DMS53 (cell line): ENCODE measurements around the gene CAMSAP2.

ENCODE experiments used
- DNase-seq: peaks from one replicate; lab custom pipeline; 2025; lab: John Stamatoyannopoulos, UW

CAMSAP2 gene

GRCh38 chr1:200885623-200886402 lies 147.1 kb downstream of the CAMSAP2 start:
- DNase-seq = no peak

DNA sequence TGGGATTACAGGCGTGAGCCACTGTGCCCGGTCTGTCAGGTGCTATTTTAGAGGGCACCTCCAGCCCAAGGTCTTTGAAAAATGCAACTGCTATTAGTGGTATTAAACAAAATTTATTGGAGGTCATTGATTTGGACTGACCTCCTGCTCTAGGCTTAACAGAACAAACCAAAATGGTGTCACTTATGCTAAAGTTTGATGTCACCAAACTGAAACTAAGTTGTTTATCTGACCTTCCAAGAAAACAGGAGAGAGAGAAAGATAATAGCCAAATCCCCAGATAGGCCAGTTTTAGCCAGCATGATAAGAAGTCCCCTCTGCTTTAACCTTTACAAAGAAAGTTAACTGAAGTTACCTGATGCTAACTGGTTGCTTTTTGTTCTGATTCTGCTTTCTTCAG lies 147.9 kb downstream of the CAMSAP2 start:
- DNase-seq = no peak

GRCh38 chr1:200887036-200887435 lies 148.3 kb downstream of the CAMSAP2 start:
- no peak for DNase-seq

- no peak for DNase-seq
Measured at GRCh38 chr1:200887772-200888348, 149.2 kb downstream of the CAMSAP2 start.

GRCh38 chr1:200888349-200888838 lies 149.7 kb downstream of the CAMSAP2 start:
- peak; percentile 21 for DNase-seq

GRCh38 chr1:200889571-200889970 lies 150.9 kb downstream of the CAMSAP2 start:
- DNase-seq = no peak

- DNase-seq = no peak
Measured at GRCh38 chr1:200890027-200890426, 151.3 kb downstream of the CAMSAP2 start.

DNA sequence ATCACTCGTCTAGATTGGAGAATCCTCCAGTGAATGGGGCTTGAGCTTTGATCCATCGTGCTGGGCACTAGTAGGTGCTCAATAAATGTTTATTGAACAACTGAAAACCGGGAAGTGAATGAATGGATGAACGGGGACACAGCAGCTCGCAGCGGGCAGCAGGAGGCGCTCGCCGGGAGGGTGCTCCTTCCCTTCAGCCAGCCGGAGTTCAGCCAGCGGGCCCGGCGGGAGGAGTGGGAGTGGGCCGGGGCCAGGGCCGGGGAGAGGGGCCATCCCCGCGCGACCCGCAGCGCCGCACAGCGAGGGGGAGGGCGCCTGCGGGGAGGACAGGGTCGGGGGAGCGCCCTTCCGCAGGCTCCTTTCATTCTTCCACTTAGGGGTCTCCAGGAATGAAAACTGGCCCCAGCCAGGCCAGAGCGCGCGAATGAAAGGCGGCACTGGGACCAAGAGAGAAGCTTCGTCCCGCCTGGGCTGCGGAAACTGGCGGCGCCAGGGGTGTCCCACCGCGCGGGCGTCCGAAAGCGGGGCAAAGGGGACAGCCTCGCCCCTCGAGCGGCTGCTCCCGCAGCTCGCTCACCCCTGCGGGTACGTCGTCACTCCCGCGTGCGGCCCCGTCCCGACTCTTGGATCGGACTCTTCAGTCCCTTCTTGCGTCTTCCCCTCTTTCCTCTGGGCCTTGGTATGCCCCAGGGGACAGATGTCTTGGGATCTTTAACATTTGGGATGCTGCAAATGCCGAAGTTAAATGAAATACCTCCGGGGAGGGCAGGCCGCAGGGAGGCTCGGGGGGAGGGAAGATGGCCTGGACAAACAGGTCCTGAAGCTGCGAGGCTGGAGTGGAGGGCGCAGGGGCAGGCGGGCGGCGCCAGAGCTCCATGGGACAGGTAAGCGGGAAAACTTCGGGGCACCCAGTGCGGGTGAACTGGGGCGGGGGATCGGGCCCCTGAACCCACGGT lies 152.4 kb downstream of the CAMSAP2 start:
- peak; percentile 85 for DNase-seq

GRCh38 chr1:200891774-200892157 lies 153.1 kb downstream of the CAMSAP2 start:
- peak; percentile 60 for DNase-seq

GRCh38 chr1:200892546-200892945 lies 153.9 kb downstream of the CAMSAP2 start:
- no peak for DNase-seq

- no peak for DNase-seq
Measured at GRCh38 chr1:200892958-200893357, 154.3 kb downstream of the CAMSAP2 start.

DNA sequence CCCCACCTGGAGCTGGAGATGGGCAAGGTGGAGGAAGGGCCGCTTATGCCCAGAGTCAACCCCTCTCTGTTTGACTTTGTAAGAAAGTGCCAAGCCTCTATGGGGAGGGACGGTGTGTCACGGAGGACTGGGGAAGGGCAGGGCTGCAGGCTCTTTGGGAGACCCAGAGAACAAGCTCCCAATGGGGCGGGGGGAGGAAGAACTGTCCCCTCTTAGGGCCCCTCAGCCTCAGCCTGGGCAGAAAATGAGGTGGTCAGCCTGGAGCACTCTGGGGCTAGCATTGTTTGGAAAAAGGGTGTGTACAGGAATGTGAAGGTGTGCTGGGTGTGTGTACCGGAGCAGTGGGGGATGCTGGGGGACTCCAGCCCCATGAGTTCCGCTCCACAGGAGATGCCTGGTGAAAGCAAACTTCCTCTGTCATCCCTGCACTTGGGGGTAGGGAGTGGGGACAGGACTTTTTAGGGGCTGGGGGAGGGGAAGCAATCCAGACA lies 154.8 kb downstream of the CAMSAP2 start:
- no peak for DNase-seq

GRCh38 chr1:200894712-200895442 lies 156.2 kb downstream of the CAMSAP2 start, which contains the start of gene INAVA:
Gene INAVA (plus strand): TSS chr1:200894900. CDS start chr1:200898401, 3,501 bp downstream.
- DNase-seq = peak; percentile 71

DNA sequence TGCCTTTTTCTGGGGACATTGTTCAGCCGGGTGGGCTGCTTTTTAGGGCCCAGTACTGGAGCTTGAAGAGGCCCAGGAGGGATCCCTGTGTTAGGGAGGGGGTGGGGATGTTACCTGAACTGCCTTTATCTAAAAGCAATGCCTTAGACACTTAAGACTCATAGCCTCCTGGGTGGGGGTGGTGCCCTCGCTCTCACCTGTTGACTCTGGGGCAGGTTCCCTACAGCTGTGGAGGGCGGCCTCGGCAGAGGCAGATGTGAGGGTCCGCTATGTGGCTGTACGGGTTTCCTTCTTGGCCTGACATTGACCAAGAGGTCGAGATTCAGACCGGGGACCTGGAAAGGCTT lies 156.7 kb downstream of the CAMSAP2 start:
- DNase-seq = no peak

GRCh38 chr1:200895801-200896530 lies 157.3 kb downstream of the CAMSAP2 start:
- DNase-seq = peak; percentile 54

- peak; percentile 44 for DNase-seq
Measured at GRCh38 chr1:200896531-200897196, 158.0 kb downstream of the CAMSAP2 start.

GRCh38 chr1:200897259-200897658 lies 158.6 kb downstream of the CAMSAP2 start:
- no peak for DNase-seq

- DNase-seq = no peak
Measured at GRCh38 chr1:200899015-200899386, 160.3 kb downstream of the CAMSAP2 start.

DNA sequence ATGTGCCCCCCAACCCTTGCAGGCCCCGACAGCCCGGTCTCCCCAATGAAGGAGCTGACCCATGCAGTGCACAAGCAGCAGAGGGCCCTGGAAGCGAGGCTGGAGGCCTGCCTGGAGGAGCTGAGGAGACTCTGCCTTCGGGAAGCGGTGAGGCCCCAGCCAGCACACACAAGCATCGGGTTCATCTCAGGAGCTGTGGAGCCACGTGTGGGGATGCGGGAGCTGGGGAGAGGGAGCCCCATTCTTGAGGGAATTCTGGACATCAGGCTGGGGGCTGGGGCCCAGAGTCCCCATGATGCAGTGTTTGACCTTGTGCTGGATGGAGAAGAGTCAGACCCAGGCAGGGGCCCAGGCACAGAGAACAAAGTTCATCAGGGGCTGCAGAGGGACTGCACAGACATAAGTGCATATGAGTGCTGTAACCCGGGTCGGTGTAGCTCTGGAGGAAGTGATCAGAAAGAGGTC lies 160.8 kb downstream of the CAMSAP2 start:
- DNase-seq = no peak
